DMS 273 (cell line): ENCODE data around the gene EFEMP2.
"Not testable (repeated sequence)": the region's sequence is repeated elsewhere in the genome, so short reads cannot be mapped to it uniquely, and the experiment has no call there.

Experiments used
- DNase-seq: peaks from one replicate; lab custom pipeline; 2025; ENCODE audit not compliant: unreplicated experiment; lab: John Stamatoyannopoulos, UW

Gene EFEMP2

GRCh38 chr11:65833297-65834030 lies 39.1 kb downstream of the EFEMP2 start, which contains the start of gene SNX32:
Gene SNX32, plus strand, starts transcription at chr11:65833963. Its CDS starts 103 bp downstream, at chr11:65834066.
- DNase-seq, result peak; percentile 89

GRCh38 chr11:65832231-65832630 lies 40.4 kb downstream of the EFEMP2 start:
- DNase-seq, result not testable (repeated sequence)

GRCh38 chr11:65829459-65829858 lies 43.1 kb downstream of the EFEMP2 start:
- DNase-seq, result no peak

GRCh38 chr11:65826984-65827735 lies 45.4 kb downstream of the EFEMP2 start:
- DNase-seq, result no peak

- no peak for DNase-seq
Observed at GRCh38 chr11:65822776-65823528, 49.6 kb downstream of the EFEMP2 start.

- DNase-seq, result no peak
Observed at GRCh38 chr11:65821107-65821506, 51.5 kb downstream of the EFEMP2 start.

- peak; percentile 92 for DNase-seq
Observed at GRCh38 chr11:65817835-65818680, 54.5 kb downstream of the EFEMP2 start.

- peak; percentile 19 for DNase-seq
Observed at GRCh38 chr11:65817312-65817834, 55.2 kb downstream of the EFEMP2 start.

GRCh38 chr11:65816696-65817095 lies 55.9 kb downstream of the EFEMP2 start:
- DNase-seq, result no peak
